Ectodermal cell (in vitro differentiated cells): Measurements from ENCODE around the gene ESR1.

Experiments used
- H3K27ac ChIP-seq: 2 replicates; pipeline ENCODE4 v1.7.0; 2013; ENCODE audit warnings: mild to moderate bottlenecking, low read depth, low read length; ENCODE audit not compliant: insufficient read depth, poor library complexity, severe bottlenecking
- H3K27me3 ChIP-seq: 2 replicates; pipeline ENCODE4 v1.7.0; 2013; ENCODE audit warnings: mild to moderate bottlenecking, low read length; ENCODE audit not compliant: insufficient read depth, control insufficient read depth, poor library complexity, severe bottlenecking
- H3K36me3 ChIP-seq: one replicate; pipeline ENCODE4 v1.7.0; 2013; ENCODE audit warnings: low read length; ENCODE audit not compliant: control insufficient read depth, insufficient read depth
- H3K4me1 ChIP-seq: one replicate; pipeline ENCODE4 v1.7.0; 2013; ENCODE audit warnings: low read length; ENCODE audit not compliant: control insufficient read depth, insufficient read depth
- H3K4me3 ChIP-seq: 2 replicates; pipeline ENCODE4 v1.7.0; 2013; ENCODE audit warnings: low read depth, low read length, control low read depth; ENCODE audit not compliant: insufficient read depth
- H3K9me3 ChIP-seq: 2 replicates; pipeline ENCODE4 v1.7.0; 2013; ENCODE audit warnings: mild to moderate bottlenecking, low read length, moderate library complexity; ENCODE audit not compliant: control insufficient read depth
- WGBS, 2 experiments: methylation state at CpG; one replicate each; pipeline ENCODE4 v1.1.7; 2013; ENCODE audit warnings: missing lambda C conversion rate in 2 of 2; 5-methylcytosine and 5-hydroxymethylcytosine counted together

Gene ESR1

GRCh38 chr6:152086223-152086873 is 278.9 kb downstream of the ESR1 start:
- WGBS, 2 experiments, result 88 to 100% methylated on average over 1 to 2 of the region's 3 CpGs
- H3K4me1 ChIP-seq, result no peaks in the 10 kb centered on the region
- no peak overlapping the region for H3K4me3 ChIP-seq
- no peak overlapping the region for H3K27ac ChIP-seq
- H3K36me3 ChIP-seq, result no peaks in the 10 kb centered on the region
- H3K9me3 ChIP-seq, result no peaks in the 10 kb centered on the region
- no peaks in the 10 kb centered on the region for H3K27me3 ChIP-seq

DNA sequence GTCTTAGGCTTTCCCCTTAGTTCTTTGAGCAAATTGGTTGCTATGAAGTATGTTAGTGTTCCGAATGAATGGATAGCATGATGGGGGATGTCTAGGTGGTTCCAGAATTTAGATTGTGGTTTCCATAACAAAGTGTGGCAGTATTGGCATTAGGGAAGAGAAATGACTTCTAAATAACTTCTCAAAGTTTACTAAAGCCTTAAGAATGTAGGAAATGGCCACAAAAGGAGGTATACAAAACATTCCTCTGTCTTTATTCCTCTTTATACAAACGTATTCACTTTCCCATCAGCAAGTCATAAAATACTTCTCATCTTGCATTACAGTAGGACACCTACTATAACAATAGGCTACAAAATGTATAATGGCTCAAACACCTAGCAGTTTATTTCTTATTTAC is 279.6 kb downstream of the ESR1 start:
- H3K27me3 ChIP-seq, result no peaks in the 10 kb centered on the region
- 83 to 86% methylated on average over 2 of the region's 2 CpGs for WGBS, 2 experiments

GRCh38 chr6:152087701-152088100 is 280.2 kb downstream of the ESR1 start:
- Histone ChIP-seq H3K4me3 (no peak overlapping the region), H3K4me1 (no peaks in the 10 kb centered on the region), H3K9me3 (no peaks in the 10 kb centered on the region), H3K27ac (no peak overlapping the region), H3K36me3 (no peaks in the 10 kb centered on the region), H3K27me3 (no peaks in the 10 kb centered on the region)
- 69 to 93% methylated on average over 1 of the region's 1 CpG for WGBS, 2 experiments

More for the DNA sequence above, 279.6 kb downstream of the ESR1 start:
- no peak overlapping the region for H3K4me3 ChIP-seq
- H3K36me3 ChIP-seq, result no peaks in the 10 kb centered on the region
- H3K27ac ChIP-seq, result no peak overlapping the region
- no peaks in the 10 kb centered on the region for H3K4me1 ChIP-seq
- H3K9me3 ChIP-seq, result no peaks in the 10 kb centered on the region

DNA sequence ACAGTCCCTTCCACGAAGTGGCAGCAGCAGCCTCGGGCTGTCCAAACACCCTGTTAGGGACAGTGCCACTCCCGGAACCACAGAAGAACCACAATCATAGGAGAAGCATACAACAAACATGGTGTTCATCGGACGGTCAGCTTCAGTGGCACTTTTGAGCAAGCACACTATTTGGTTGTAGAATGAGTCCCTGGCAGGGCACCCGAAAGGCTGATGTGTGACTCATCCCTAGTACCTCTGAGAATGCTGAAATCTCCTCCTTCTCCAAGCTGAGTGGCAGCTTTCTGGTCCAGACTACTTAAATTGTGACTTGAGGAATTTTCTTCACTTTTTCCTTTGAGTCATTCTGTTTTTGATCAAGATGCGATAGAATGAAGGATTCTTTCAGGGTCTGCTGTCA is 282.5 kb downstream of the ESR1 start:
- 92 to 94% methylated on average over 7 of the region's 7 CpGs for WGBS, 2 experiments
- H3K4me3 ChIP-seq, result no peak overlapping the region
- no peaks in the 10 kb centered on the region for H3K27me3 ChIP-seq
- no peak overlapping the region for H3K27ac ChIP-seq
- H3K36me3 ChIP-seq, result no peaks in the 10 kb centered on the region
- H3K9me3 ChIP-seq, result no peaks in the 10 kb centered on the region
- no peaks in the 10 kb centered on the region for H3K4me1 ChIP-seq

DNA sequence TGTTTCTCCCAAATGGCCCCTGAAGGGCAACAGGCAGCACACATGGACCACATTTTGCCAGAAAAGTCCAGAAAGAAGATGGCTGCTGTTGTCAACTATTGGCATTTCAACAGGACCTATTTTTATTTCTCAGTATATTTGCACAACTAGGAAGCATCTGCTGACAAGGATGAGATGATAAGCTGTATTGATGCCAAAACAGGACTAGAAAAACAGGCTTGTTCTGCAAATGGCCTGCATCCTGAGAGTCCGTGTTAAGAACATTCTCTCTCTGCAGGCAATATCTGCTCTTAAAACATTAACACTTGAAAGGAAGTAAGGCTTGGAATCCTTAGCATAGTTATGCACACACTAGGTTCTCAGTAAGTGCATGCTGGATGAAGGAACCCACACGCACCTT is 283.7 kb downstream of the ESR1 start:
- Histone ChIP-seq H3K4me3 (no peak overlapping the region), H3K9me3 (no peaks in the 10 kb centered on the region), H3K36me3 (no peaks in the 10 kb centered on the region), H3K4me1 (no peaks in the 10 kb centered on the region), H3K27me3 (no peaks in the 10 kb centered on the region), H3K27ac (no peak overlapping the region)
- 90% methylated on average over 2 of the region's 2 CpGs for WGBS, 2 experiments

DNA sequence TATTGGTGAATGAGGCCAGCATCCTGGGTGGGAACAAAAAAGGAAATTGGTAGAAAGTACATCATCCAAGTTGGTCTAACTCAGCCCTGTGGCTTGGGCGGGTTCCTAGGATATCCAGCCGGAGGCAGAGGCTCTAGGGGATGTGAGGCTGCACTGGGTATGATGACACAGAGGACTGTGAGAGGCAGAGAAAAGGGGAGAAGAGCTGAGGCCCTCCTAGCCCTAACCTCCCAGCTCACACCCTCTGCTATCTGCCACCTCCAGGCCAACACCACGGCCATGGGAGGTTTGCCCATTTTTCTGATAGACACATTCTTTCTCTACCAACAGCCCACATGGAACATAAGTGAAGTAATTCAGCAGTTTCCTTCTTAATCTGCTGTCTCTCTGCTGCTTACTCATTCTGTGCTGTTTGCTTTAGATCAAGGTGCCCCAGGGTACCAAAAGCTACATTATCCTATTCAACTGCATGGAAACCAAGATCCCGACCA is 284.4 kb downstream of the ESR1 start:
- no peaks in the 10 kb centered on the region for H3K36me3 ChIP-seq
- H3K27me3 ChIP-seq, result no peaks in the 10 kb centered on the region
- H3K4me3 ChIP-seq, result no peak overlapping the region
- H3K4me1 ChIP-seq, result no peaks in the 10 kb centered on the region
- no peak overlapping the region for H3K27ac ChIP-seq
- 95 to 96% methylated on average over 4 of the region's 4 CpGs for WGBS, 2 experiments
- no peaks in the 10 kb centered on the region for H3K9me3 ChIP-seq

GRCh38 chr6:152093711-152094110 is 286.2 kb downstream of the ESR1 start:
- Histone ChIP-seq H3K27me3 (no peaks in the 10 kb centered on the region), H3K4me3 (no peak overlapping the region), H3K4me1 (no peaks in the 10 kb centered on the region), H3K27ac (no peak overlapping the region), H3K9me3 (no peaks in the 10 kb centered on the region), H3K36me3 (no peaks in the 10 kb centered on the region)
- 56 to 72% methylated on average over 6 of the region's 6 CpGs for WGBS, 2 experiments

DNA sequence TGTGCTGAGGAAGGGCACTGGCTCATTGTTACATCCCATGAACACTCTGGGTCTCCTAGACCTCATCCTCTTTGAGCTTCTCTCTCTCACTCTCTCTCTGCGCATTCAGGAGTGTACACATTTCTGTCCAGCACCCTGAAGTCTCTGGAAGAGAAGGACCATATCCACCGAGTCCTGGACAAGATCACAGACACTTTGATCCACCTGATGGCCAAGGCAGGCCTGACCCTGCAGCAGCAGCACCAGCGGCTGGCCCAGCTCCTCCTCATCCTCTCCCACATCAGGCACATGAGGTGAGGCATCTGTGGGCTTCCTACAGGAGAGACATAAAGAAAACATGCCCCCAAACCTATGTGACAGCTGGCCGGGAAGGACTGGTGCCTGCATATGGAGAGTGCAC is 286.8 kb downstream of the ESR1 start:
- Histone ChIP-seq H3K4me1 (no peaks in the 10 kb centered on the region), H3K27ac (no peak overlapping the region), H3K4me3 (no peak overlapping the region), H3K9me3 (no peaks in the 10 kb centered on the region), H3K27me3 (no peaks in the 10 kb centered on the region), H3K36me3 (no peaks in the 10 kb centered on the region)
- WGBS, 2 experiments, result 94 to 95% methylated on average over 4 of the region's 4 CpGs

GRCh38 chr6:152094992-152095592 is 287.6 kb downstream of the ESR1 start:
- Histone ChIP-seq H3K27me3 (no peaks in the 10 kb centered on the region), H3K27ac (no peak overlapping the region), H3K36me3 (no peaks in the 10 kb centered on the region), H3K9me3 (no peaks in the 10 kb centered on the region), H3K4me3 (no peak overlapping the region), H3K4me1 (peaks cover 2% of the 10 kb centered on the region)
- WGBS, 2 experiments, result 94% methylated on average over 3 of the region's 3 CpGs

- 78 to 88% methylated on average over 3 to 5 of the region's 5 CpGs for WGBS, 2 experiments
- Histone ChIP-seq H3K4me3 (no peak overlapping the region), H3K4me1 (peaks cover 6% of the 10 kb centered on the region), H3K27me3 (no peaks in the 10 kb centered on the region), H3K36me3 (no peaks in the 10 kb centered on the region), H3K9me3 (no peaks in the 10 kb centered on the region), H3K27ac (no peak overlapping the region)
These were observed 289.5 kb downstream of the ESR1 start for GRCh38 chr6:152096863-152097496.
